Activated B cell treated with CpG ODN at 0.5 μM for 24 hours (primary cell): Measurements from ENCODE around the gene NRSN2. TPM values are rescaled to one million over a fixed set of nuclear protein-coding genes. Genes with fewer than 3 reads are reported as not detected.

Source experiments
- ATAC-seq: fragments of 200-7000 bp; cut with Tn5 transposase; one replicate; pipeline ENCODE4 v1.10.0; 2021; ENCODE audit warnings: low read depth, mild to moderate bottlenecking, moderate library complexity
- CTCF ChIA-PET: fragments of 350-600 bp; sonication (Branson Sonifier 250); formaldehyde crosslinking; loops from one replicate; lab custom pipeline; 2021; ENCODE audit warnings: antibody characterized with exemption; lab: Charles Lee
- POLR2A ChIA-PET: fragments of 350-600 bp; sonication (Branson Sonifier 250); formaldehyde crosslinking; loops from one replicate; lab custom pipeline; 2021; ENCODE audit warnings: antibody characterized with exemption; lab: Charles Lee
- DNase-seq: peaks from one replicate; pipeline ENCODE4 v3.0.0; 2022
- H3K27ac Mint-ChIP-seq: one replicate; pipeline ENCODE4 v1.8.0; 2020; ENCODE audit warnings: mixed read lengths
- H3K27me3 Mint-ChIP-seq: one replicate; pipeline ENCODE4 v1.8.0; 2021; ENCODE audit warnings: mixed read lengths
- H3K36me3 Mint-ChIP-seq: one replicate; pipeline ENCODE4 v1.8.0; 2021; ENCODE audit warnings: low read depth, mixed read lengths
- H3K4me1 Mint-ChIP-seq: one replicate; pipeline ENCODE4 v1.8.0; 2021; ENCODE audit warnings: mixed read lengths
- H3K4me3 Mint-ChIP-seq: one replicate; pipeline ENCODE4 v1.8.0; 2020; ENCODE audit warnings: mild to moderate bottlenecking, mixed read lengths
- H3K9me3 Mint-ChIP-seq: one replicate; pipeline ENCODE4 v1.8.0; 2020; ENCODE audit warnings: mixed read lengths
- CTCF ChIP-seq: fragments of 200-600 bp; IDR thresholded peaks from one replicate; pipeline ENCODE4 v1.8.0; 2022; ENCODE audit warnings: antibody characterized with exemption, mild to moderate bottlenecking
- intact Hi-C: fragments of 100-400 bp; cut with micrococcal nuclease; formaldehyde crosslinking; loops from one replicate; pipeline ENCODE4 v1.15.1; 2024
- total RNA-seq: library from RNA; stranded (reverse); gene quantifications from 2 replicates; pipeline ENCODE4 v1.2.3, GENCODE V29; 2022

NRSN2 gene
- total RNA-seq, 1 donor from 2014 or later: 12.8 TPM

GRCh38 chr20:403582-403957 lies 56.7 kb downstream of the NRSN2 start:
- no peak for TF ChIP-seq CTCF
- Mint-ChIP-seq H3K27me3 (no peaks in the 10 kb centered on the region), H3K9me3 (peaks cover 3% of the 10 kb centered on the region), H3K4me1 (peaks cover 23% of the 10 kb centered on the region), H3K4me3 (no peak overlapping the region), H3K27ac (no peak overlapping the region), H3K36me3 (peaks cover 1% of the 10 kb centered on the region)
- DNase-seq (no peak), ATAC-seq (no peak)
- intact Hi-C loops: no loop called here
- POLR2A ChIA-PET: no interaction called here
- CTCF ChIA-PET: no interaction called here

DNA sequence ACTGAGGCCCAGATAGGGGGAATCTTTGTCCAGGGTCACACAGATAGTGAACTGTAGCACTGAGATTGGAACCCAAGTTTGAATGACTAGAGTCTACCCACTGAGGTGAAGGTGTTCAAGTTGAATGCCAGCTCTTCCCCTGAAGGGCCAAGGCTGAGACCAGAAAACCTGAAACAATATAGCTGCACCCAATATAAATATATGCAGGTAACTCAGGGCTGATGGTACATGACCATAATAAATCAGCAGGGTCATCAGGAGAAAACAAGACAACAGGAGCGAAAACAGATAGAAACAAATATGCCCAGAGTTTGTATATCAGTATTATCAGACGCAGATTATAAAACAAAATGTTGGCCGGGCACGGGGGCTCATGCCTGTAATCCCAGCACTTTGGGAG lies 57.2 kb downstream of the NRSN2 start:
- CTCF ChIA-PET: no interaction called here
- POLR2A ChIA-PET: no interaction called here
- intact Hi-C loops: no loop called here
- peaks cover 2% of the 10 kb centered on the region for H3K36me3 Mint-ChIP-seq
- no peak overlapping the region for H3K27ac Mint-ChIP-seq
- H3K4me1 Mint-ChIP-seq: peaks cover 27% of the 10 kb centered on the region
- no peak for TF ChIP-seq CTCF
- no peak for ATAC-seq
- no peaks in the 10 kb centered on the region for H3K27me3 Mint-ChIP-seq
- no peak for DNase-seq
- no peak overlapping the region for H3K4me3 Mint-ChIP-seq
- H3K9me3 Mint-ChIP-seq: peaks cover 3% of the 10 kb centered on the region

Other genes with a start within 250 kb of the NRSN2 start
- gene DEFB126, start 204.5 kb upstream of the NRSN2 start, total RNA-seq: not detected in 2 replicates
- not detected in 2 replicates for gene DEFB127, start 189.7 kb upstream of the NRSN2 start, total RNA-seq
- gene DEFB128, start 157.4 kb upstream of the NRSN2 start, total RNA-seq: not detected in 2 replicates
- gene DEFB129, start 119.9 kb upstream of the NRSN2 start, total RNA-seq: not detected in 2 replicates
- gene DEFB132, start 89.4 kb upstream of the NRSN2 start, total RNA-seq: not detected in 2 replicates
- 5.3 and 5.5 TPM in 2 replicates for gene C20orf96, start 56.4 kb upstream of the NRSN2 start, total RNA-seq
- gene ZCCHC3, start 49.5 kb upstream of the NRSN2 start, total RNA-seq: 25.9 and 28.1 TPM in 2 replicates
- gene SOX12, start 21.6 kb upstream of the NRSN2 start, total RNA-seq: 6.1 and 6.2 TPM in 2 replicates
- 13.3 and 14.0 TPM in 2 replicates for gene TRIB3, start 33.6 kb downstream of the NRSN2 start, total RNA-seq
- 92.7 and 100 TPM in 2 replicates for gene RBCK1, start 61.2 kb downstream of the NRSN2 start, total RNA-seq
- 21.4 and 24.1 TPM in 2 replicates for gene TBC1D20, start 115.4 kb downstream of the NRSN2 start, total RNA-seq
- 130 and 140 TPM in 2 replicates for gene CSNK2A1, start 196.7 kb downstream of the NRSN2 start, total RNA-seq